ENCODE measurements around the gene UCN2. TPM values are rescaled to one million over a fixed set of nuclear protein-coding genes. Genes with fewer than 3 reads are reported as not detected.

The UCN2 gene
- total RNA-seq, 1 experiment from 2014 or later: 0.68 TPM

DNA sequence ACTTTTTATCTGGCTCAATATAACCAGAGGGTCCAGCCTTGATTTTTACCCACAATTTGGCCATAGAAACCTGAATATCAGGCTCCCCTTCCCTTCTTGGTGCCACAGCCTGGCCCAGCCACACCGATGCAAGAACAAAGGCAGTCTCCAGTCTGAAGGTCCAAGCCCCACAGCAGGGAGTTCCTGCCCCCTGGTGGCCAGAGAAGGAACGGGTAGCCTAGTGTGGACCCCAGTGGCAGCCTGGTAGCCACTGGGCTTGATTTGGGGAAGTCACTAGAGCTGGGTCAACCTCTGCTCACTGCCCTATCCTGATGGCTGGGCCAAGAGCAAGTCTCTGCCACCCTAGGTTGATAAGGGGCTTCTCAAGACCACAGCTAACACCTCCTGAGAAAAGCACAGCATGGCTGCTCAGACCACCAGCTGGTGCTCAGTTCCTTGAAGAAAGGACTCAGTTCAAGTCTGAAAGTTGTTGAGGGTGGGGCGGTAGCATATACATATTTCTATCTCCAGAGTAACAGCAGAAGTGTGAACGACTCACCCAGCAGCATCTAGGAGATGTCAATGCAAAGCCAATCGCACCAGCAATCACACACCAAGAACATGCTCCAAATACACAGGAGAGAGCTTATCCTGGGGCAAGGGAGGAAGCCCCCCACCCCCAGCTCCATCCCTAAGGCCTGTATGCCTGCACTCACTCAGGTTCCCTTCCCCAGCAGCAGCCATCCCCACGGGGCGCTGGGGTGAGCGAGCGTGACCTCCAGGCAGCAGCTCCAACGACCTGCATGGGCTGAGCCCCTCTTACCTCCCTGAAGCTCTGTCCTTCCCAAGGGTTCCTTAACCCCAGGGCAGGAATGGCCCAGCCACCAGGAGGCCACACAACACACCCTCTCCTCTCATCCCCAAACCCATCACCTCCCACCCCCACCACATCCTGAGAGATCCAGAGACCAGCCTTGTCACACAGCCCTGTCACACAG lies 14.6 kb downstream of the UCN2 start:
- Histone ChIP-seq H3K18ac (ENCODE audit: insufficient read length, low read depth, low read length) (no peak overlapping the region), H3K79me1 (ENCODE audit: insufficient read depth, low read depth, low read length, poor library complexity, severe bottlenecking) (no peaks in the 10 kb centered on the region), H3K14ac (ENCODE audit: insufficient read depth, low read length) (no peak overlapping the region), H3K9me3 (ENCODE audit: control insufficient read depth, low read depth, low read length) (no peaks in the 10 kb centered on the region), H3K23ac (ENCODE audit: insufficient read length, low read depth, low read length) (no peak overlapping the region), H3K56ac (ENCODE audit: insufficient read length, low read depth, low read length) (no peak overlapping the region), H3K4ac (ENCODE audit: low read depth, low read length) (no peak overlapping the region), H2BK120ac (ENCODE audit: low read depth, low read length, poor library complexity, severe bottlenecking) (no peak overlapping the region), H3K23me2 (ENCODE audit: insufficient read length, low read depth, low read length, poor library complexity, severe bottlenecking) (no peaks in the 10 kb centered on the region), H2AK5ac (ENCODE audit: insufficient read length, low read length) (no peak overlapping the region), H3T11ph (ENCODE audit: low read length) (no peak overlapping the region), H4K8ac (replicated peaks; ENCODE audit: insufficient read length, low read depth, low read length) (no peak overlapping the region), H3K4me2 (ENCODE audit: insufficient read depth, insufficient read length, low read length) (no peak overlapping the region), H3K27ac (ENCODE audit: insufficient read length, low read depth, low read length) (no peak overlapping the region), H3K79me2 (ENCODE audit: insufficient read depth, low read length) (no peaks in the 10 kb centered on the region; the same call in 1 of the 2 replicates), H4K20me1 (ENCODE audit: control insufficient read depth, insufficient read depth, insufficient read length) (no peaks in the 10 kb centered on the region), H2BK15ac (ENCODE audit: low read depth, low read length) (no peak overlapping the region), H4K91ac (ENCODE audit: insufficient read length, low read depth, low read length) (no peak overlapping the region), H2BK12ac (ENCODE audit: insufficient read length, low read depth, low read length) (no peak overlapping the region), H2BK20ac (ENCODE audit: low read depth, low read length, poor library complexity, severe bottlenecking) (no peak overlapping the region), H4K5ac (ENCODE audit: insufficient read length, low read depth, low read length) (no peak overlapping the region), H2AFZ (ENCODE audit: low read length) (no peak overlapping the region), H3K9ac (ENCODE audit: extremely low read depth, insufficient read length, low read length) (no peak overlapping the region), H2BK5ac (ENCODE audit: insufficient read length, low read length) (no peak overlapping the region), H3K4me1 (ENCODE audit: insufficient read depth, low read length) (peaks cover 4% of the 10 kb centered on the region; the same call in 1 of the 2 replicates), H3K27me3 (ENCODE audit: insufficient read depth, low read length) (no peaks in the 10 kb centered on the region)
- H3K27me3 Mint-ChIP-seq (ENCODE audit: low read depth): no peaks in the 10 kb centered on the region
- H3K27ac Mint-ChIP-seq: peak overlapping the region in 2 of 3 experiments; percentile 70 to 77; a peak in 3 of 7 replicates
- no peak overlapping the region for H3K4me3 Mint-ChIP-seq
- DNase-seq: peak; percentile 87
- H3K9me3 Mint-ChIP-seq: no peaks in the 10 kb centered on the region
- TF ChIP-seq, protein P1, sequence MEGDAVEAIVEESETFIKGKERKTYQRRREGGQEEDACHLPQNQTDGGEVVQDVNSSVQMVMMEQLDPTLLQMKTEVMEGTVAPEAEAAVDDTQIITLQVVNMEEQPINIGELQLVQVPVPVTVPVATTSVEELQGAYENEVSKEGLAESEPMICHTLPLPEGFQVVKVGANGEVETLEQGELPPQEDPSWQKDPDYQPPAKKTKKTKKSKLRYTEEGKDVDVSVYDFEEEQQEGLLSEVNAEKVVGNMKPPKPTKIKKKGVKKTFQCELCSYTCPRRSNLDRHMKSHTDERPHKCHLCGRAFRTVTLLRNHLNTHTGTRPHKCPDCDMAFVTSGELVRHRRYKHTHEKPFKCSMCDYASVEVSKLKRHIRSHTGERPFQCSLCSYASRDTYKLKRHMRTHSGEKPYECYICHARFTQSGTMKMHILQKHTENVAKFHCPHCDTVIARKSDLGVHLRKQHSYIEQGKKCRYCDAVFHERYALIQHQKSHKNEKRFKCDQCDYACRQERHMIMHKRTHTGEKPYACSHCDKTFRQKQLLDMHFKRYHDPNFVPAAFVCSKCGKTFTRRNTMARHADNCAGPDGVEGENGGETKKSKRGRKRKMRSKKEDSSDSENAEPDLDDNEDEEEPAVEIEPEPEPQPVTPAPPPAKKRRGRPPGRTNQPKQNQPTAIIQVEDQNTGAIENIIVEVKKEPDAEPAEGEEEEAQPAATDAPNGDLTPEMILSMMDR (conservative IDR thresholded peaks at IDR 0.05): peak; percentile 95
- WGBS (ENCODE audit: extremely low coverage, insufficient read length, low lambda C conversion rate): no CpG with 5 or more reads among the region's 10 CpGs
- H3K4me1 Mint-ChIP-seq: peaks cover 11 to 16% of the 10 kb centered on the region in 2 experiments
- H3K36me3 Mint-ChIP-seq (ENCODE audit: insufficient read depth in 1 of 3, low read depth in 3 of 3): peaks cover 18 to 64% (median 43%) of the 10 kb centered on the region in 3 experiments; a peak in 6 of 7 replicates
